ENCODE measurements around the gene RNLS. TPM values are rescaled to one million over a fixed set of nuclear protein-coding genes. Genes with fewer than 3 reads are reported as not detected.

RNLS gene
- total and polyA plus RNA-seq, 2 of the 8 experiments (the other 6 are each of a cell fraction or from before 2014, with no cell fraction given), result 7.5 to 12.7 TPM

DNA sequence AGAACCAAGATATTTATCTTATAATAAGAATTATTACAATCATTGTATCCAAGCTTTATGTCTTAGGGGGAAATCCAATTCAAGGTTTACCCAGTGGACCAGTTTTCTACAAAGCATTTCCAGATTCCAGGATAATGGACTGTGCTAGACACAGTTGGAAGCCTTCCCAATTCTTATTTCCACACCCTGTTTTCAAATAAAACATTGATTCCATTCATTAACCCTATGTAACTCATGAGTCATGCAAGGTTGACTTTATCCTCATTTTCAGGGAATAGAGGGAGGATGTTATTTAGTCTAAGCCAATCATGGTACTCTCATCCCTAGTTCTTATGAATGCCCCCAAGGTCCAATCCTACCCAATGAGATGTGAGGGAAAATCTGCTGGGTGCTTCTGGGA, 145.7 kb downstream of the RNLS start:
- no peak overlapping the region for H3K56ac ChIP-seq (replicated peaks; ENCODE audit: insufficient read length, low read depth, low read length)
- H3K9ac ChIP-seq (replicated peaks in 1 of 4; ENCODE audit: extremely low read depth in 1 of 4, low read depth in 3 of 4, low read length in 3 of 4), result no peak overlapping the region
- no peak overlapping the region for H3K4me2 ChIP-seq (ENCODE audit: insufficient read depth in 1 of 2, low read depth in 2 of 2, low read length in 2 of 2)
- H3K4me3 ChIP-seq (ENCODE audit: extremely low read depth in 1 of 4, insufficient read depth in 2 of 4, low read depth in 3 of 4, low read length in 4 of 4), result no peak overlapping the region
- no peak overlapping the region for H3K14ac ChIP-seq (ENCODE audit: insufficient read length)
- ChIA-PET CTCF (ENCODE audit: partially characterized antibody) (interaction anchor here (0.6 to 1.1 kb wide), 2 partner anchors 16 to 48 kb away, joined by 3 to 4 read pairs; no protein-coding TSS in a partner anchor), POLR2A (ENCODE audit: partially characterized antibody) (no interaction called here)
- H2BK120ac ChIP-seq (replicated peaks; ENCODE audit: low read depth, low read length), result no peak overlapping the region
- H3K27ac ChIP-seq (ENCODE audit: low read depth, low read length), result no peak overlapping the region
- no peaks in the 10 kb centered on the region for H3K27me3 ChIP-seq (replicated peaks in 1 of 4; ENCODE audit: control insufficient read depth in 3 of 4, extremely low read depth in 1 of 4, insufficient read depth in 3 of 4, low read length in 3 of 4)
- no peak for FAIRE-seq
- no peaks in the 10 kb centered on the region for H3K4me1 ChIP-seq (replicated peaks in 1 of 4; ENCODE audit: control insufficient read depth in 3 of 4, insufficient read depth in 4 of 4, low read length in 3 of 4)
- H4K8ac ChIP-seq (ENCODE audit: extremely low read depth, insufficient read depth, low read length), result no peak overlapping the region
- no peaks in the 10 kb centered on the region for H3K23me2 ChIP-seq (ENCODE audit: low read depth, low read length)
- H2BK15ac ChIP-seq (ENCODE audit: low read length), result no peak overlapping the region
- H4K91ac ChIP-seq (replicated peaks; ENCODE audit: insufficient read length, low read length), result no peak overlapping the region
- no peaks in the 10 kb centered on the region for H4K20me1 ChIP-seq (replicated peaks in 1 of 2; ENCODE audit: control insufficient read depth in 1 of 2, insufficient read depth in 2 of 2, low read length in 2 of 2)
- no peaks in the 10 kb centered on the region for H3K9me3 ChIP-seq (ENCODE audit: insufficient read depth in 2 of 2, low read depth in 1 of 2, low read length in 1 of 2)
- no peak overlapping the region for H4K5ac ChIP-seq (ENCODE audit: insufficient read length, low read depth, low read length)
- no peak overlapping the region for H2BK5ac ChIP-seq (ENCODE audit: low read depth, low read length)
- no peak for DNase-seq (ENCODE audit: low read depth in 1 of 2, low spot score in 2 of 2)
- no peak overlapping the region for H3K23ac ChIP-seq (ENCODE audit: insufficient read length)
- H2AFZ ChIP-seq (ENCODE audit: low read length), result no peak overlapping the region
- H3K4ac ChIP-seq (replicated peaks; ENCODE audit: insufficient read length, low read depth, low read length), result no peak overlapping the region
- no peak overlapping the region for H2BK20ac ChIP-seq (ENCODE audit: low read length)
- no peaks in the 10 kb centered on the region for H3K79me1 ChIP-seq (ENCODE audit: low read depth, low read length)
- no peaks in the 10 kb centered on the region for H3K79me2 ChIP-seq (ENCODE audit: control insufficient read depth in 1 of 2, insufficient read depth in 2 of 2, low read length in 2 of 2)
- H3K18ac ChIP-seq (ENCODE audit: extremely low read depth, low read length), result no peak overlapping the region
- no peak overlapping the region for H2AK5ac ChIP-seq (ENCODE audit: low read depth, low read length)
- no peaks in the 10 kb centered on the region for H3K36me3 ChIP-seq (ENCODE audit: control insufficient read depth in 2 of 4, insufficient read depth in 4 of 4, low read length in 3 of 4)
- no peak overlapping the region for H2BK12ac ChIP-seq (ENCODE audit: low read depth, low read length)
- TF ChIP-seq KDM5A (IDR thresholded peaks at IDR 0.05; ENCODE audit: low read length), result no peak
- no peak for TF ChIP-seq CTBP2 (IDR thresholded peaks at IDR 0.05; ENCODE audit: borderline replicate concordance, insufficient read depth, insufficient read length, low read length)
- TF ChIP-seq HDAC6 (IDR thresholded peaks at IDR 0.05; ENCODE audit: low read depth, low read length), result no peak
- no peak for TF ChIP-seq EZH2 (IDR thresholded peaks at IDR 0.05; ENCODE audit: low read depth, low read length, severe bottlenecking)
- TF ChIP-seq BCL11A (IDR thresholded peaks at IDR 0.05; ENCODE audit: low read depth in 2 of 2, low read length in 2 of 2), result no peak
- no peak for TF ChIP-seq SP1 (IDR thresholded peaks at IDR 0.05; ENCODE audit: low read depth, low read length)
- no peak for TF ChIP-seq EP300 (IDR thresholded peaks at IDR 0.05; ENCODE audit: borderline replicate concordance in 1 of 2, low read depth in 2 of 2, low read length in 2 of 2)
- TF ChIP-seq POLR2A (IDR thresholded peaks at IDR 0.05; ENCODE audit: control extremely low read depth in 1 of 2, low read depth in 2 of 2, low read length in 2 of 2), result no peak
- no peak for TF ChIP-seq CHD2 (IDR thresholded peaks at IDR 0.05; ENCODE audit: low read length)
- no peak for TF ChIP-seq ATF3 (IDR thresholded peaks at IDR 0.05; ENCODE audit: insufficient read depth, low read depth, low read length)
- TF ChIP-seq CHD1 (IDR thresholded peaks at IDR 0.05; ENCODE audit: low read depth, low read length), result no peak
- no peak for TF ChIP-seq SP2 (IDR thresholded peaks at IDR 0.05; ENCODE audit: low read length)
- no peak for TF ChIP-seq ATF2 (IDR thresholded peaks at IDR 0.05; ENCODE audit: low read length)
- no peak for TF ChIP-seq POLR2AphosphoS5 (IDR thresholded peaks at IDR 0.05; ENCODE audit: low read depth, low read length)
